GM23338 (cell line): ENCODE data around the gene IL6R. TPM values are rescaled to one million over a fixed set of nuclear protein-coding genes. Genes with fewer than 3 reads are reported as not detected.

Source experiments
- ATAC-seq: fragments of 200-7000 bp; cut with Tn5 transposase; 3 replicates; pipeline ENCODE4 v1.9.1; 2020
- DNase-seq: peaks from one replicate; pipeline ENCODE4 v3.0.0-alpha.2; 2015; ENCODE audit warnings: low spot score
- H2AFZ ChIP-seq: fragments of 200-600 bp; sonication (generic); 2 replicates; pipeline ENCODE4 v1.8.0; 2016; ENCODE audit warnings: antibody characterized with exemption, mild to moderate bottlenecking, moderate library complexity
- H3F3A ChIP-seq: fragments of 200-600 bp; sonication (generic); replicated peaks from 2 replicates; pipeline ENCODE4 v1.8.0; 2017; ENCODE audit warnings: antibody characterized with exemption, mixed run types, low read depth
- H3K27ac ChIP-seq: fragments of 200-600 bp; sonication (generic); 2 replicates; pipeline ENCODE4 v1.6.1; 2016; ENCODE audit warnings: low read depth
- H3K27me3 ChIP-seq: fragments of 200-600 bp; sonication (generic); 2 replicates; pipeline ENCODE4 v1.8.0; 2016; ENCODE audit warnings: mild to moderate bottlenecking, mixed run types, moderate library complexity; ENCODE audit not compliant: insufficient read depth
- H3K36me3 ChIP-seq: fragments of 200-600 bp; sonication (generic); 2 replicates; pipeline ENCODE4 v1.8.0; 2016; ENCODE audit warnings: mild to moderate bottlenecking; ENCODE audit not compliant: insufficient read depth
- H3K4me1 ChIP-seq: fragments of 200-600 bp; sonication (generic); 2 replicates; pipeline ENCODE4 v1.8.0; 2016; ENCODE audit warnings: mild to moderate bottlenecking, moderate library complexity; ENCODE audit not compliant: insufficient read depth
- H3K4me2 ChIP-seq: fragments of 200-600 bp; sonication (generic); 2 replicates; pipeline ENCODE4 v1.7.1; 2017; ENCODE audit warnings: mixed run types
- H3K4me3 ChIP-seq: fragments of 200-600 bp; sonication (generic); 2 replicates; pipeline ENCODE4 v1.6.1; 2016; ENCODE audit warnings: mixed run types
- H3K79me2 ChIP-seq: fragments of 200-600 bp; sonication (generic); replicated peaks from 2 replicates; pipeline ENCODE4 v1.8.0; 2017; ENCODE audit warnings: mild to moderate bottlenecking; ENCODE audit not compliant: insufficient read depth
- H3K9me2 ChIP-seq: fragments of 200-600 bp; sonication (generic); 2 replicates; pipeline ENCODE4 v1.8.0; 2017; ENCODE audit not compliant: insufficient read depth
- H4K20me1 ChIP-seq: fragments of 200-600 bp; sonication (generic); replicated peaks from 2 replicates; pipeline ENCODE4 v1.8.0; 2017; ENCODE audit warnings: mild to moderate bottlenecking; ENCODE audit not compliant: insufficient read depth
- H3K27ac Mint-ChIP-seq: 2 replicates; pipeline ENCODE4 v1.8.0; 2020; ENCODE audit warnings: inconsistent platforms, mild to moderate bottlenecking, moderate library complexity, mixed read lengths
- H3K27me3 Mint-ChIP-seq: 3 replicates; pipeline ENCODE4 v1.8.0; 2022; ENCODE audit warnings: low read depth, mild to moderate bottlenecking, moderate library complexity, mixed read lengths, inconsistent platforms; ENCODE audit not compliant: insufficient read depth, poor library complexity
- H3K36me3 Mint-ChIP-seq: 3 replicates; pipeline ENCODE4 v1.8.0; 2021; ENCODE audit warnings: low read depth, mild to moderate bottlenecking, inconsistent platforms, moderate library complexity, mixed read lengths
- H3K4me1 Mint-ChIP-seq: 3 replicates; pipeline ENCODE4 v1.8.0; 2020; ENCODE audit warnings: mild to moderate bottlenecking, inconsistent platforms, mixed read lengths
- H3K4me3 Mint-ChIP-seq: 3 replicates; pipeline ENCODE4 v1.8.0; 2021; ENCODE audit warnings: moderate library complexity, mild to moderate bottlenecking, inconsistent platforms, mixed read lengths
- H3K9me3 Mint-ChIP-seq: 3 replicates; pipeline ENCODE4 v1.8.0; 2020; ENCODE audit warnings: moderate library complexity, mild to moderate bottlenecking, inconsistent platforms, mixed read lengths
- CREB1 ChIP-seq: fragments of 250-450 bp; sonication (Bioruptor Pico); IDR thresholded peaks from 2 replicates; pipeline ENCODE4 v1.5.0; 2020; ENCODE audit warnings: low read depth, mild to moderate bottlenecking, moderate library complexity
- EZH2 ChIP-seq: fragments of 200-600 bp; sonication (generic); IDR thresholded peaks from one replicate; pipeline ENCODE4 v1.8.0; 2017; ENCODE audit warnings: antibody characterized with exemption, mild to moderate bottlenecking, low read depth; ENCODE audit not compliant: unreplicated experiment
- EZH2phosphoT487 ChIP-seq: fragments of 200-600 bp; sonication (generic); IDR thresholded peaks from one replicate; pipeline ENCODE4 v1.8.1; 2018; ENCODE audit warnings: antibody characterized with exemption; ENCODE audit not compliant: unreplicated experiment
- JUNB ChIP-seq: IDR thresholded peaks from one replicate; pipeline ENCODE4 v1.6.1; 2016; ENCODE audit warnings: antibody characterized with exemption; ENCODE audit not compliant: unreplicated experiment
- NANOG ChIP-seq: IDR thresholded peaks from 2 replicates; pipeline ENCODE4 v1.6.1; 2016; ENCODE audit warnings: antibody characterized with exemption, borderline replicate concordance
- POLR2AphosphoS5 ChIP-seq: IDR thresholded peaks from 2 replicates; pipeline ENCODE4 v1.6.1; 2016; ENCODE audit warnings: antibody characterized with exemption, low read depth
- REST ChIP-seq: IDR thresholded peaks from one replicate; pipeline ENCODE4 v1.6.1; 2018; ENCODE audit warnings: antibody characterized with exemption; ENCODE audit not compliant: unreplicated experiment
- STAT1 ChIP-seq: IDR thresholded peaks from one replicate; pipeline ENCODE4 v1.6.1; 2016; ENCODE audit warnings: antibody characterized with exemption; ENCODE audit not compliant: unreplicated experiment
- ZNF114 ChIP-seq: fragments of 250-450 bp; sonication (Bioruptor Pico); IDR thresholded peaks from 2 replicates; pipeline ENCODE4 v1.5.0; 2020; ENCODE audit warnings: mild to moderate bottlenecking, moderate library complexity
- ZNF331 ChIP-seq: fragments of 250-450 bp; sonication (Bioruptor Pico); IDR thresholded peaks from 2 replicates; pipeline ENCODE4 v1.5.0; 2020; ENCODE audit warnings: low read depth, mild to moderate bottlenecking, moderate library complexity
- polyA plus RNA-seq: library from polyadenylated mRNA; unstranded; fragments of >200 nt; fragmentation: Nextera tagmentation; extraction: Ambion mirVana; gene quantifications from 2 replicates; pipeline ENCODE4 v1.2.1, GENCODE V29; 2016
- total RNA-seq: library from RNA; depleted of rRNA; stranded (reverse); fragments of >200 nt; shearing (Covaris generic); gene quantifications from 2 replicates; pipeline ENCODE4 v1.2.3, GENCODE V29; 2014
- TF ChIP-seq, protein P1 (sequence below), 2 experiments: fragments of 200-600 bp in 1 of 2; sonication (generic) in 1 of 2; conservative IDR thresholded peaks; 2 replicates each; pipeline versions ENCODE4 v1.5.1 to v1.6.1; 2016 to 2017; ENCODE audit warnings: antibody characterized with exemption in 2 of 2, low read depth in 2 of 2, mild to moderate bottlenecking in 2 of 2, moderate library complexity in 1 of 2
- TF ChIP-seq, protein P2 (sequence below): IDR thresholded peaks from 2 replicates; pipeline ENCODE4 v1.6.1; 2016; ENCODE audit warnings: antibody characterized with exemption
- TF ChIP-seq, protein P3 (sequence below): fragments of 250-450 bp; sonication (Bioruptor Pico); IDR thresholded peaks from 2 replicates; pipeline ENCODE4 v1.5.0; 2020; ENCODE audit warnings: mild to moderate bottlenecking, moderate library complexity

IL6R gene
- total and polyA plus RNA-seq, 2 experiments from 2014 or later: 1.0 to 13.8 TPM

DNA sequence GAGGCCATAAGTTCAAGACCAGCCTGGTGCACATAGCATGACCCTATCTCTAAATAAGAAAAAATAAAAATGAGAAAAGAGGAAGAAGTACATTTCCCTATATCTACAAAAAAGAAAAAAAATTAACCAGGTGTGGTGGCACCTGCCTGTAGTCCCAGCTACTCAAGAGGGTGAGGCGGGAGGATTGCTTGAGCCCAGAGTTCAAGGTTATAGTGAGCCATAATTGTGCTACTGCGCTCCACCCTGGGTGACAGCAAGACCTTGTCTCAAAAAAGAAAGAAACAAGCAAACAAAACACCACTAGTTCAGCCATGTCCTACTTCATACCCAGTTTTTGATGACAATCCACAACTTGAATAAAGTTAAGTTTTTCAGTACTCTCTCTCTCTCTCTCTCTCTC, 66.2 kb downstream of the IL6R start:
- no peak overlapping the region for H3K4me2 ChIP-seq
- Mint-ChIP-seq H3K27ac (no peak overlapping the region), H3K27me3 (peaks cover 2% of the 10 kb centered on the region), H3K4me3 (no peak overlapping the region), H3K4me1 (peaks cover 4% of the 10 kb centered on the region), H3K36me3 (no peaks in the 10 kb centered on the region), H3K9me3 (no peaks in the 10 kb centered on the region)
- no peak overlapping the region for H3K27ac ChIP-seq
- no peak overlapping the region for H3K4me3 ChIP-seq
- no peak overlapping the region for H2AFZ ChIP-seq
- H3K36me3 ChIP-seq: no peaks in the 10 kb centered on the region
- no peaks in the 10 kb centered on the region for H3K27me3 ChIP-seq
- TF ChIP-seq CREB1: no peak
- TF ChIP-seq, protein P1, sequence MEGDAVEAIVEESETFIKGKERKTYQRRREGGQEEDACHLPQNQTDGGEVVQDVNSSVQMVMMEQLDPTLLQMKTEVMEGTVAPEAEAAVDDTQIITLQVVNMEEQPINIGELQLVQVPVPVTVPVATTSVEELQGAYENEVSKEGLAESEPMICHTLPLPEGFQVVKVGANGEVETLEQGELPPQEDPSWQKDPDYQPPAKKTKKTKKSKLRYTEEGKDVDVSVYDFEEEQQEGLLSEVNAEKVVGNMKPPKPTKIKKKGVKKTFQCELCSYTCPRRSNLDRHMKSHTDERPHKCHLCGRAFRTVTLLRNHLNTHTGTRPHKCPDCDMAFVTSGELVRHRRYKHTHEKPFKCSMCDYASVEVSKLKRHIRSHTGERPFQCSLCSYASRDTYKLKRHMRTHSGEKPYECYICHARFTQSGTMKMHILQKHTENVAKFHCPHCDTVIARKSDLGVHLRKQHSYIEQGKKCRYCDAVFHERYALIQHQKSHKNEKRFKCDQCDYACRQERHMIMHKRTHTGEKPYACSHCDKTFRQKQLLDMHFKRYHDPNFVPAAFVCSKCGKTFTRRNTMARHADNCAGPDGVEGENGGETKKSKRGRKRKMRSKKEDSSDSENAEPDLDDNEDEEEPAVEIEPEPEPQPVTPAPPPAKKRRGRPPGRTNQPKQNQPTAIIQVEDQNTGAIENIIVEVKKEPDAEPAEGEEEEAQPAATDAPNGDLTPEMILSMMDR (conservative IDR thresholded peaks at IDR 0.05; ENCODE audit: low read depth in 2 of 2): no peak
- no peak for TF ChIP-seq ZNF331 (CRISPR knock-in tag)
- TF ChIP-seq JUNB: no peak
- TF ChIP-seq, protein P2, sequence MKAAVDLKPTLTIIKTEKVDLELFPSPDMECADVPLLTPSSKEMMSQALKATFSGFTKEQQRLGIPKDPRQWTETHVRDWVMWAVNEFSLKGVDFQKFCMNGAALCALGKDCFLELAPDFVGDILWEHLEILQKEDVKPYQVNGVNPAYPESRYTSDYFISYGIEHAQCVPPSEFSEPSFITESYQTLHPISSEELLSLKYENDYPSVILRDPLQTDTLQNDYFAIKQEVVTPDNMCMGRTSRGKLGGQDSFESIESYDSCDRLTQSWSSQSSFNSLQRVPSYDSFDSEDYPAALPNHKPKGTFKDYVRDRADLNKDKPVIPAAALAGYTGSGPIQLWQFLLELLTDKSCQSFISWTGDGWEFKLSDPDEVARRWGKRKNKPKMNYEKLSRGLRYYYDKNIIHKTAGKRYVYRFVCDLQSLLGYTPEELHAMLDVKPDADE: no peak
- TF ChIP-seq POLR2AphosphoS5: no peak
- TF ChIP-seq EZH2: no peak
- TF ChIP-seq, protein P3, sequence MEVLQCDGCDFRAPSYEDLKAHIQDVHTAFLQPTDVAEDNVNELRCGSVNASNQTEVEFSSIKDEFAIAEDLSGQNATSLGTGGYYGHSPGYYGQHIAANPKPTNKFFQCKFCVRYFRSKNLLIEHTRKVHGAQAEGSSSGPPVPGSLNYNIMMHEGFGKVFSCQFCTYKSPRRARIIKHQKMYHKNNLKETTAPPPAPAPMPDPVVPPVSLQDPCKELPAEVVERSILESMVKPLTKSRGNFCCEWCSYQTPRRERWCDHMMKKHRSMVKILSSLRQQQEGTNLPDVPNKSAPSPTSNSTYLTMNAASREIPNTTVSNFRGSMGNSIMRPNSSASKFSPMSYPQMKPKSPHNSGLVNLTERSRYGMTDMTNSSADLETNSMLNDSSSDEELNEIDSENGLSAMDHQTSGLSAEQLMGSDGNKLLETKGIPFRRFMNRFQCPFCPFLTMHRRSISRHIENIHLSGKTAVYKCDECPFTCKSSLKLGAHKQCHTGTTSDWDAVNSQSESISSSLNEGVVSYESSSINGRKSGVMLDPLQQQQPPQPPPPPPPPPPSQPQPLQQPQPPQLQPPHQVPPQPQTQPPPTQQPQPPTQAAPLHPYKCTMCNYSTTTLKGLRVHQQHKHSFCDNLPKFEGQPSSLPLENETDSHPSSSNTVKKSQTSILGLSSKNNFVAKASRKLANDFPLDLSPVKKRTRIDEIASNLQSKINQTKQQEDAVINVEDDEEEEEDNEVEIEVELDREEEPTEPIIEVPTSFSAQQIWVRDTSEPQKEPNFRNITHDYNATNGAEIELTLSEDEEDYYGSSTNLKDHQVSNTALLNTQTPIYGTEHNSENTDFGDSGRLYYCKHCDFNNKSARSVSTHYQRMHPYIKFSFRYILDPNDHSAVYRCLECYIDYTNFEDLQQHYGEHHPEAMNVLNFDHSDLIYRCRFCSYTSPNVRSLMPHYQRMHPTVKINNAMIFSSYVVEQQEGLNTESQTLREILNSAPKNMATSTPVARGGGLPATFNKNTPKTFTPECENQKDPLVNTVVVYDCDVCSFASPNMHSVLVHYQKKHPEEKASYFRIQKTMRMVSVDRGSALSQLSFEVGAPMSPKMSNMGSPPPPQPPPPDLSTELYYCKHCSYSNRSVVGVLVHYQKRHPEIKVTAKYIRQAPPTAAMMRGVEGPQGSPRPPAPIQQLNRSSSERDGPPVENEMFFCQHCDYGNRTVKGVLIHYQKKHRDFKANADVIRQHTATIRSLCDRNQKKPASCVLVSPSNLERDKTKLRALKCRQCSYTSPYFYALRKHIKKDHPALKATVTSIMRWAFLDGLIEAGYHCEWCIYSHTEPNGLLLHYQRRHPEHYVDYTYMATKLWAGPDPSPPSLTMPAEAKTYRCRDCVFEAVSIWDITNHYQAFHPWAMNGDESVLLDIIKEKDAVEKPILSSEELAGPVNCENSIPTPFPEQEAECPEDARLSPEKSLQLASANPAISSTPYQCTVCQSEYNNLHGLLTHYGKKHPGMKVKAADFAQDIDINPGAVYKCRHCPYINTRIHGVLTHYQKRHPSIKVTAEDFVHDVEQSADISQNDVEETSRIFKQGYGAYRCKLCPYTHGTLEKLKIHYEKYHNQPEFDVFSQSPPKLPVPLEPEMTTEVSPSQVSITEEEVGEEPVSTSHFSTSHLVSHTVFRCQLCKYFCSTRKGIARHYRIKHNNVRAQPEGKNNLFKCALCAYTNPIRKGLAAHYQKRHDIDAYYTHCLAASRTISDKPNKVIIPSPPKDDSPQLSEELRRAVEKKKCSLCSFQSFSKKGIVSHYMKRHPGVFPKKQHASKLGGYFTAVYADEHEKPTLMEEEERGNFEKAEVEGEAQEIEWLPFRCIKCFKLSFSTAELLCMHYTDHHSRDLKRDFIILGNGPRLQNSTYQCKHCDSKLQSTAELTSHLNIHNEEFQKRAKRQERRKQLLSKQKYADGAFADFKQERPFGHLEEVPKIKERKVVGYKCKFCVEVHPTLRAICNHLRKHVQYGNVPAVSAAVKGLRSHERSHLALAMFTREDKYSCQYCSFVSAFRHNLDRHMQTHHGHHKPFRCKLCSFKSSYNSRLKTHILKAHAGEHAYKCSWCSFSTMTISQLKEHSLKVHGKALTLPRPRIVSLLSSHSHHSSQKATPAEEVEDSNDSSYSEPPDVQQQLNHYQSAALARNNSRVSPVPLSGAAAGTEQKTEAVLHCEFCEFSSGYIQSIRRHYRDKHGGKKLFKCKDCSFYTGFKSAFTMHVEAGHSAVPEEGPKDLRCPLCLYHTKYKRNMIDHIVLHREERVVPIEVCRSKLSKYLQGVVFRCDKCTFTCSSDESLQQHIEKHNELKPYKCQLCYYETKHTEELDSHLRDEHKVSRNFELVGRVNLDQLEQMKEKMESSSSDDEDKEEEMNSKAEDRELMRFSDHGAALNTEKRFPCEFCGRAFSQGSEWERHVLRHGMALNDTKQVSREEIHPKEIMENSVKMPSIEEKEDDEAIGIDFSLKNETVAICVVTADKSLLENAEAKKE (CRISPR knock-in tag): no peak
- TF ChIP-seq REST: no peak
- no peak for TF ChIP-seq ZNF114 (CRISPR knock-in tag)
- no peak for TF ChIP-seq STAT1
- no peak for TF ChIP-seq NANOG
- TF ChIP-seq EZH2phosphoT487: no peak
- H3K9me2 ChIP-seq: no peaks in the 10 kb centered on the region
- H3K4me1 ChIP-seq: no peaks in the 10 kb centered on the region
- no peak for DNase-seq
- H3K79me2 ChIP-seq: no peaks in the 10 kb centered on the region
- H4K20me1 ChIP-seq: no peaks in the 10 kb centered on the region
- no peaks in the 10 kb centered on the region for H3F3A ChIP-seq
- no peak for ATAC-seq
